ENCODE data around the gene KIF15. TPM values are rescaled to one million over a fixed set of nuclear protein-coding genes. Genes with fewer than 3 reads are reported as not detected.

KIF15 gene
- polyA plus RNA-seq, 2 of the 4 experiments (the other 2 are of a cell fraction): 8.7 to 13.5 TPM

DNA sequence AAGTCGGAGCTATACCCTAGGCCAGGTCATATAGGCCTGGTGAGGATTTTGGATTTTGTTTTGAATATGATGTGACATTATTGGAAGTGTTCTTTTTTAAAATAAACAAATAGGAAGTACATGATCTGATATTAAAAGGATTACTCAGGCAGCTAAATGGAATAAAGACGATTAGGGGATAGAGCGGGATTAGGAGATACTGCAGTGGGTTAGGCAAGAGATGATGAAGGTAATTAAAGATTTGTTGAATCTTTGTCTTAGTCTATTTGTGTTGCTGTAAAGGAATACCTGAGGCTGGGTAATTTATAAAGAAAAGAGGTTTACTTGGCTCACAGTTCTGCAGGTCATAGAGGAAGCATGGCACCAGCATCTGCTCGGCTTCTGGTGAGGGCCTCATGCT lies 21.3 kb downstream of the KIF15 start:
- no peak for DNase-seq (ENCODE audit: low read depth in 1 of 2, low spot score in 1 of 2)
- no peaks in the 10 kb centered on the region for H3K9me3 ChIP-seq
- no peak overlapping the region for H3K27ac ChIP-seq
- 97% methylated on average over 4 of the region's 4 CpGs for WGBS (ENCODE audit: missing lambda C conversion rate)
- H3K4me2 ChIP-seq: no peak overlapping the region
- FAIRE-seq: no peak
- H3K4me1 ChIP-seq: no peaks in the 10 kb centered on the region
- ChIA-PET CTCF (no interaction called here), POLR2A (no interaction called here)
- no peak for ATAC-seq
- no peak for TF ChIP-seq TFCP2L1 (CRISPR knock-in tag; IDR thresholded peaks at IDR 0.05)
- TF ChIP-seq, protein P1, sequence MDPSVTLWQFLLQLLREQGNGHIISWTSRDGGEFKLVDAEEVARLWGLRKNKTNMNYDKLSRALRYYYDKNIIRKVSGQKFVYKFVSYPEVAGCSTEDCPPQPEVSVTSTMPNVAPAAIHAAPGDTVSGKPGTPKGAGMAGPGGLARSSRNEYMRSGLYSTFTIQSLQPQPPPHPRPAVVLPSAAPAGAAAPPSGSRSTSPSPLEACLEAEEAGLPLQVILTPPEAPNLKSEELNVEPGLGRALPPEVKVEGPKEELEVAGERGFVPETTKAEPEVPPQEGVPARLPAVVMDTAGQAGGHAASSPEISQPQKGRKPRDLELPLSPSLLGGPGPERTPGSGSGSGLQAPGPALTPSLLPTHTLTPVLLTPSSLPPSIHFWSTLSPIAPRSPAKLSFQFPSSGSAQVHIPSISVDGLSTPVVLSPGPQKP (IDR thresholded peaks at IDR 0.05; ENCODE audit: low read depth, low read length): no peak
- no peak for TF ChIP-seq FOXS1 (CRISPR knock-in tag; IDR thresholded peaks at IDR 0.05)
- no peak for TF ChIP-seq GATA3 (IDR thresholded peaks at IDR 0.05; ENCODE audit: borderline replicate concordance)
- TF ChIP-seq RARB (CRISPR knock-in tag; IDR thresholded peaks at IDR 0.05): no peak
- TF ChIP-seq FOSB (CRISPR knock-in tag; IDR thresholded peaks at IDR 0.05): no peak
- TF ChIP-seq POLR2AphosphoS2 (conservative IDR thresholded peaks at IDR 0.05; ENCODE audit: low read length): no peak
- no peak for TF ChIP-seq EP300 (IDR thresholded peaks at IDR 0.05)
- no peak for TF ChIP-seq ZFP36 (IDR thresholded peaks at IDR 0.05; ENCODE audit: borderline replicate concordance, partially characterized antibody)
- TF ChIP-seq NFE2L2 (conservative IDR thresholded peaks at IDR 0.05; ENCODE audit: low read length): no peak
- no peak for TF ChIP-seq KDM5A (IDR thresholded peaks at IDR 0.05)
- no peak for TF ChIP-seq CHD2 (IDR thresholded peaks at IDR 0.05; ENCODE audit: low read length, partially characterized antibody)
- TF ChIP-seq HEYL (CRISPR knock-in tag; IDR thresholded peaks at IDR 0.05): no peak
- no peak for TF ChIP-seq RNF2 (IDR thresholded peaks at IDR 0.05; ENCODE audit: borderline replicate concordance, low read depth)
- TF ChIP-seq, protein P2, sequence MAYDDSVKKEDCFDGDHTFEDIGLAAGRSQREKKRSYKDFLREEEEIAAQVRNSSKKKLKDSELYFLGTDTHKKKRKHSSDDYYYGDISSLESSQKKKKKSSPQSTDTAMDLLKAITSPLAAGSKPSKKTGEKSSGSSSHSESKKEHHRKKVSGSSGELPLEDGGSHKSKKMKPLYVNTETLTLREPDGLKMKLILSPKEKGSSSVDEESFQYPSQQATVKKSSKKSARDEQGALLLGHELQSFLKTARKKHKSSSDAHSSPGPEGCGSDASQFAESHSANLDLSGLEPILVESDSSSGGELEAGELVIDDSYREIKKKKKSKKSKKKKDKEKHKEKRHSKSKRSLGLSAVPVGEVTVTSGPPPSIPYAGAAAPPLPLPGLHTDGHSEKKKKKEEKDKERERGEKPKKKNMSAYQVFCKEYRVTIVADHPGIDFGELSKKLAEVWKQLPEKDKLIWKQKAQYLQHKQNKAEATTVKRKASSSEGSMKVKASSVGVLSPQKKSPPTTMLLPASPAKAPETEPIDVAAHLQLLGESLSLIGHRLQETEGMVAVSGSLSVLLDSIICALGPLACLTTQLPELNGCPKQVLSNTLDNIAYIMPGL (CRISPR knock-in tag; IDR thresholded peaks at IDR 0.05; ENCODE audit: borderline replicate concordance): no peak
- no peak for TF ChIP-seq RFX5 (IDR thresholded peaks at IDR 0.05)
- TF ChIP-seq CBX8 (IDR thresholded peaks at IDR 0.05): no peak
- TF ChIP-seq EHF (CRISPR knock-in tag; IDR thresholded peaks at IDR 0.05): no peak
- TF ChIP-seq ZNF302 (CRISPR knock-in tag; IDR thresholded peaks at IDR 0.05): no peak
- TF ChIP-seq POLR2A (IDR thresholded peaks at IDR 0.05; ENCODE audit: low read length): no peak
- no peak overlapping the region for H3K4me3 ChIP-seq

DNA sequence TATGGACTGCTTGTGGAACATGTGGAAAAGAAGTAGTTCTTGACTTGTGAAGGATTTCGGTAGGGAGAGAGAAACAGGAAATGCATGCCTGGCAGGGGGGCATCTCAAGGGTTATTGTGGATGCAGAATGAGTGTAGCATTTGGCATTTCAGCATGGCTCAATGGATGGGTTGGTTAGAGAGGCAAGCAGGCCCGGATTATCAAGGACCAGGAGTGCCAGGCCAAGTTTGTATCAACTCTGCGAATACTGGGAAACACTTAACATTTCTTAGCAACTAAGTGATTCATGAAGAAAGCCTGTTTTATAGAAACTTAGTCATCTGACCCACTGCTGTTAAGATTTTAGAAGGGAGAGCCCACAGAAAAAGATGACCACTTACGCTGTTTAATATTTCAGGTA lies 33.6 kb downstream of the KIF15 start:
- DNase-seq (ENCODE audit: low read depth in 1 of 2, low spot score in 1 of 2): no peak
- no peak for FAIRE-seq
- Histone ChIP-seq H3K27ac (no peak overlapping the region), H3K9me3 (no peaks in the 10 kb centered on the region), H3K4me2 (no peak overlapping the region), H3K4me1 (no peaks in the 10 kb centered on the region), H3K4me3 (no peak overlapping the region)
- TF ChIP-seq HDAC2 (IDR thresholded peaks at IDR 0.05) (no peak), NR3C1 (IDR thresholded peaks at IDR 0.05) (no peak), FOSL2 (IDR thresholded peaks at IDR 0.05) (no peak), FOSL2 (CRISPR knock-in tag; IDR thresholded peaks at IDR 0.05) (no peak), TFCP2L1 (CRISPR knock-in tag; IDR thresholded peaks at IDR 0.05) (no peak), KDM1A (IDR thresholded peaks at IDR 0.05; ENCODE audit: low read depth) (no peak), GATA3 (IDR thresholded peaks at IDR 0.05; ENCODE audit: borderline replicate concordance) (no peak), ZFP36 (IDR thresholded peaks at IDR 0.05; ENCODE audit: borderline replicate concordance, partially characterized antibody) (no peak), NPAS2 (CRISPR knock-in tag; IDR thresholded peaks at IDR 0.05; ENCODE audit: borderline replicate concordance) (no peak), CBX8 (IDR thresholded peaks at IDR 0.05) (no peak), HOXA7 (CRISPR knock-in tag; IDR thresholded peaks at IDR 0.05) (no peak), BHLHE40 (IDR thresholded peaks at IDR 0.05; ENCODE audit: low read depth, low read length) (no peak), RFX5 (IDR thresholded peaks at IDR 0.05) (no peak), MYC (IDR thresholded peaks at IDR 0.05; ENCODE audit: borderline replicate concordance, low read length) (no peak), JUN (IDR thresholded peaks at IDR 0.05) (no peak), CEBPB (IDR thresholded peaks at IDR 0.05) (no peak), PHF8 (IDR thresholded peaks at IDR 0.05; ENCODE audit: borderline replicate concordance, low read depth) (no peak), USF2 (IDR thresholded peaks at IDR 0.05) (no peak), FOXS1 (CRISPR knock-in tag; IDR thresholded peaks at IDR 0.05) (no peak)
- TF ChIP-seq, protein P3, sequence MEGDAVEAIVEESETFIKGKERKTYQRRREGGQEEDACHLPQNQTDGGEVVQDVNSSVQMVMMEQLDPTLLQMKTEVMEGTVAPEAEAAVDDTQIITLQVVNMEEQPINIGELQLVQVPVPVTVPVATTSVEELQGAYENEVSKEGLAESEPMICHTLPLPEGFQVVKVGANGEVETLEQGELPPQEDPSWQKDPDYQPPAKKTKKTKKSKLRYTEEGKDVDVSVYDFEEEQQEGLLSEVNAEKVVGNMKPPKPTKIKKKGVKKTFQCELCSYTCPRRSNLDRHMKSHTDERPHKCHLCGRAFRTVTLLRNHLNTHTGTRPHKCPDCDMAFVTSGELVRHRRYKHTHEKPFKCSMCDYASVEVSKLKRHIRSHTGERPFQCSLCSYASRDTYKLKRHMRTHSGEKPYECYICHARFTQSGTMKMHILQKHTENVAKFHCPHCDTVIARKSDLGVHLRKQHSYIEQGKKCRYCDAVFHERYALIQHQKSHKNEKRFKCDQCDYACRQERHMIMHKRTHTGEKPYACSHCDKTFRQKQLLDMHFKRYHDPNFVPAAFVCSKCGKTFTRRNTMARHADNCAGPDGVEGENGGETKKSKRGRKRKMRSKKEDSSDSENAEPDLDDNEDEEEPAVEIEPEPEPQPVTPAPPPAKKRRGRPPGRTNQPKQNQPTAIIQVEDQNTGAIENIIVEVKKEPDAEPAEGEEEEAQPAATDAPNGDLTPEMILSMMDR (IDR thresholded peaks at IDR 0.05): no peak
- POLR2A ChIA-PET: no interaction called here
- no peak for ATAC-seq
- CTCF ChIA-PET: no interaction called here
- whole genome bisulfite sequencing (ENCODE audit: missing lambda C conversion rate): 95% methylated on average over 4 of the region's 4 CpGs

Measured in A549 (cell line).